ENCODE results near the gene CLUH.
A peak's percentile ranks its signal among the peaks of the same experiment; 100 is the strongest.

CLUH gene

GRCh38 chr17:2695961-2696760 lies 15.4 kb downstream of the CLUH start:
- peak; percentile 65 for DNase-seq (ENCODE audit: low spot score)
- no peak for TF ChIP-seq CTCF (IDR thresholded peaks at IDR 0.05)
- Histone ChIP-seq H3K4me3 (no peak overlapping the region), H3K27ac (no peak overlapping the region)

GRCh38 chr17:2695243-2695960 lies 16.2 kb downstream of the CLUH start:
- Histone ChIP-seq H3K4me3 (no peak overlapping the region), H3K27ac (no peak overlapping the region)
- DNase-seq (ENCODE audit: low spot score): peak; percentile 67
- TF ChIP-seq CTCF (IDR thresholded peaks at IDR 0.05): no peak

- no peak for TF ChIP-seq CTCF (IDR thresholded peaks at IDR 0.05)
- no peak overlapping the region for H3K27ac ChIP-seq
- peak; percentile 58 for DNase-seq (ENCODE audit: low spot score)
- no peak overlapping the region for H3K4me3 ChIP-seq
Observed at GRCh38 chr17:2694381-2695242, 17.0 kb downstream of the CLUH start.

GRCh38 chr17:2693561-2694380 lies 17.8 kb downstream of the CLUH start:
- peak; percentile 71 for DNase-seq (ENCODE audit: low spot score)
- H3K27ac ChIP-seq: no peak overlapping the region
- TF ChIP-seq CTCF (IDR thresholded peaks at IDR 0.05): no peak
- H3K4me3 ChIP-seq: no peak overlapping the region

- H3K4me3 ChIP-seq: no peak overlapping the region
- no peak for TF ChIP-seq CTCF (IDR thresholded peaks at IDR 0.05)
- H3K27ac ChIP-seq: no peak overlapping the region
- no peak for DNase-seq (ENCODE audit: low spot score)
Observed at GRCh38 chr17:2692781-2693135, 18.8 kb downstream of the CLUH start.

GRCh38 chr17:2691965-2692780 lies 19.4 kb downstream of the CLUH start:
- Histone ChIP-seq H3K4me3 (no peak overlapping the region), H3K27ac (no peak overlapping the region)
- peak; percentile 67 for DNase-seq (ENCODE audit: low spot score)
- TF ChIP-seq CTCF (IDR thresholded peaks at IDR 0.05): no peak

Data from coronary artery (tissue), 2 donors.